Measurements from ENCODE around the gene CBX4.

- TF ChIP-seq CTCF (IDR thresholded peaks at IDR 0.05) (no peak), POLR2A (IDR thresholded peaks at IDR 0.05) (no peak)
These were observed 32.8 kb downstream of the CBX4 start for GRCh38 chr17:79806446-79806760.
